IPS-20b (cell line): ENCODE results near the gene RBBP8.

Source experiments
- H3K27ac ChIP-seq: one replicate; pipeline ENCODE4 v1.5.1; 2013; ENCODE audit warnings: low read length
- H3K27me3 ChIP-seq: 2 replicates; pipeline ENCODE4 v1.6.1; 2013; ENCODE audit warnings: mild to moderate bottlenecking, low read length, inconsistent platforms; ENCODE audit not compliant: insufficient read depth
- H3K36me3 ChIP-seq: 2 replicates; pipeline ENCODE4 v1.6.1; 2013; ENCODE audit warnings: low read depth, mild to moderate bottlenecking, inconsistent platforms, low read length, moderate library complexity; ENCODE audit not compliant: insufficient read depth
- H3K4me1 ChIP-seq: 2 replicates; pipeline ENCODE4 v1.6.1; 2013; ENCODE audit warnings: mild to moderate bottlenecking, control low read depth, inconsistent platforms, low read length, moderate library complexity; ENCODE audit not compliant: insufficient read depth
- H3K4me3 ChIP-seq: 2 replicates; pipeline ENCODE4 v1.5.1; 2013; ENCODE audit warnings: mild to moderate bottlenecking, low read length, inconsistent platforms
- H3K9ac ChIP-seq: 2 replicates; pipeline ENCODE4 v1.6.1; 2013; ENCODE audit warnings: low read depth, mild to moderate bottlenecking, inconsistent platforms, low read length, moderate library complexity
- H3K9me3 ChIP-seq: 2 replicates; pipeline ENCODE4 v1.6.1; 2013; ENCODE audit warnings: mild to moderate bottlenecking, low read depth, low read length, inconsistent platforms; ENCODE audit not compliant: insufficient read depth

Gene RBBP8

GRCh38 chr18:23043803-23044376 lies 110.8 kb downstream of the RBBP8 start:
- H3K4me3 ChIP-seq = no peak overlapping the region

GRCh38 chr18:23049698-23050373 lies 116.7 kb downstream of the RBBP8 start:
- Histone ChIP-seq H3K4me1 (peaks cover 4% of the 10 kb centered on the region; the same call in 1 of the 2 replicates), H3K27me3 (no peaks in the 10 kb centered on the region), H3K9me3 (no peaks in the 10 kb centered on the region), H3K36me3 (no peaks in the 10 kb centered on the region), H3K4me3 (no peak overlapping the region), H3K9ac (no peak overlapping the region), H3K27ac (no peak overlapping the region)

More at GRCh38 chr18:23043803-23044376, 110.8 kb downstream of the RBBP8 start:
- Histone ChIP-seq H3K4me1 (no peaks in the 10 kb centered on the region), H3K27me3 (no peaks in the 10 kb centered on the region), H3K27ac (no peak overlapping the region), H3K9ac (no peak overlapping the region), H3K9me3 (no peaks in the 10 kb centered on the region), H3K36me3 (no peaks in the 10 kb centered on the region)

GRCh38 chr18:23053776-23054457 lies 120.8 kb downstream of the RBBP8 start:
- Histone ChIP-seq H3K9me3 (no peaks in the 10 kb centered on the region), H3K4me1 (peaks cover 4% of the 10 kb centered on the region; the same call in 1 of the 2 replicates), H3K9ac (no peak overlapping the region), H3K27ac (no peak overlapping the region), H3K4me3 (no peak overlapping the region), H3K36me3 (no peaks in the 10 kb centered on the region), H3K27me3 (no peaks in the 10 kb centered on the region)

GRCh38 chr18:23054553-23054952 lies 121.4 kb downstream of the RBBP8 start:
- H3K27me3 ChIP-seq = no peaks in the 10 kb centered on the region
- no peaks in the 10 kb centered on the region for H3K36me3 ChIP-seq
- H3K9me3 ChIP-seq = no peaks in the 10 kb centered on the region
- H3K27ac ChIP-seq = no peak overlapping the region
- no peak overlapping the region for H3K4me3 ChIP-seq
- H3K4me1 ChIP-seq = peaks cover 4% of the 10 kb centered on the region; the same call in 1 of the 2 replicates
- no peak overlapping the region for H3K9ac ChIP-seq

- Histone ChIP-seq H3K9me3 (no peaks in the 10 kb centered on the region), H3K27ac (no peak overlapping the region)
These were observed 123.2 kb downstream of the RBBP8 start for GRCh38 chr18:23056315-23056714.

GRCh38 chr18:23057096-23057495 lies 124.0 kb downstream of the RBBP8 start:
- Histone ChIP-seq H3K9me3 (no peaks in the 10 kb centered on the region), H3K36me3 (no peaks in the 10 kb centered on the region), H3K27me3 (no peaks in the 10 kb centered on the region), H3K4me3 (no peak overlapping the region), H3K4me1 (peaks cover 4% of the 10 kb centered on the region; the same call in 1 of the 2 replicates), H3K9ac (no peak overlapping the region), H3K27ac (no peak overlapping the region)

More at GRCh38 chr18:23056315-23056714, 123.2 kb downstream of the RBBP8 start:
- Histone ChIP-seq H3K9ac (no peak overlapping the region), H3K36me3 (no peaks in the 10 kb centered on the region), H3K4me1 (peaks cover 4% of the 10 kb centered on the region; the same call in 1 of the 2 replicates), H3K4me3 (no peak overlapping the region), H3K27me3 (no peaks in the 10 kb centered on the region)

GRCh38 chr18:23058746-23059415 lies 125.8 kb downstream of the RBBP8 start:
- H3K9ac ChIP-seq = no peak overlapping the region
- H3K27ac ChIP-seq = no peak overlapping the region
- no peak overlapping the region for H3K4me3 ChIP-seq
- H3K4me1 ChIP-seq = peaks cover 4% of the 10 kb centered on the region; the same call in 1 of the 2 replicates
- no peaks in the 10 kb centered on the region for H3K27me3 ChIP-seq
- H3K9me3 ChIP-seq = peaks cover 5% of the 10 kb centered on the region
- H3K36me3 ChIP-seq = no peaks in the 10 kb centered on the region

GRCh38 chr18:23059541-23060465 lies 126.7 kb downstream of the RBBP8 start:
- H3K4me3 ChIP-seq = no peak overlapping the region
- H3K4me1 ChIP-seq = no peaks in the 10 kb centered on the region
- H3K9ac ChIP-seq = no peak overlapping the region
- H3K27me3 ChIP-seq = no peaks in the 10 kb centered on the region
- H3K9me3 ChIP-seq = peaks cover 5% of the 10 kb centered on the region
- H3K27ac ChIP-seq = no peak overlapping the region
- no peaks in the 10 kb centered on the region for H3K36me3 ChIP-seq

- no peaks in the 10 kb centered on the region for H3K27me3 ChIP-seq
These were observed 128.9 kb downstream of the RBBP8 start for GRCh38 chr18:23062011-23062410.

GRCh38 chr18:23063502-23063901 lies 130.4 kb downstream of the RBBP8 start:
- Histone ChIP-seq H3K4me3 (no peak overlapping the region), H3K27me3 (no peaks in the 10 kb centered on the region), H3K9ac (no peak overlapping the region), H3K27ac (no peak overlapping the region), H3K9me3 (peaks cover 5% of the 10 kb centered on the region), H3K36me3 (no peaks in the 10 kb centered on the region), H3K4me1 (no peaks in the 10 kb centered on the region; the same call in 1 of the 2 replicates)

More at GRCh38 chr18:23062011-23062410, 128.9 kb downstream of the RBBP8 start:
- H3K9me3 ChIP-seq = peaks cover 5% of the 10 kb centered on the region
- no peak overlapping the region for H3K27ac ChIP-seq
- no peaks in the 10 kb centered on the region for H3K36me3 ChIP-seq
- no peak overlapping the region for H3K9ac ChIP-seq
- H3K4me3 ChIP-seq = no peak overlapping the region
- H3K4me1 ChIP-seq = no peaks in the 10 kb centered on the region
